Mesendoderm (in vitro differentiated cells): ENCODE measurements around the gene PHLPP1.
A peak's percentile ranks its signal among the peaks of the same experiment; 100 is the strongest.

Experiments used
- DNase-seq: peaks from one replicate; pipeline ENCODE4 v3.0.0; 2013
- H2AK5ac ChIP-seq: 2 replicates; pipeline ENCODE4 v1.6.1; 2013; ENCODE audit warnings: low read length, inconsistent platforms
- H2BK120ac ChIP-seq: 2 replicates; pipeline ENCODE4 v1.6.1; 2013; ENCODE audit warnings: low read depth, mild to moderate bottlenecking, low read length, moderate library complexity, mixed read lengths
- H2BK15ac ChIP-seq: replicated peaks from 2 replicates; pipeline ENCODE4 v1.6.1; 2013; ENCODE audit warnings: low read depth, mild to moderate bottlenecking, moderate library complexity
- H2BK5ac ChIP-seq: 2 replicates; pipeline ENCODE4 v1.6.1; 2013; ENCODE audit warnings: low read length, inconsistent platforms
- H3K18ac ChIP-seq: 2 replicates; pipeline ENCODE4 v1.6.1; 2013; ENCODE audit warnings: mild to moderate bottlenecking, low read length, mixed read lengths
- H3K23ac ChIP-seq: one replicate; pipeline ENCODE4 v1.6.1; 2013; ENCODE audit warnings: low read length
- H3K27ac ChIP-seq: 2 replicates; pipeline ENCODE4 v1.5.1; 2013; ENCODE audit warnings: low read depth, mild to moderate bottlenecking, inconsistent platforms, low read length, moderate library complexity
- H3K27me3 ChIP-seq: 2 replicates; pipeline ENCODE4 v1.6.1; 2013; ENCODE audit warnings: low read length, control low read depth, mild to moderate bottlenecking, inconsistent platforms; ENCODE audit not compliant: insufficient read depth, poor library complexity
- H3K36me3 ChIP-seq: 2 replicates; pipeline ENCODE4 v1.6.1; 2013; ENCODE audit warnings: low read length, inconsistent platforms; ENCODE audit not compliant: control insufficient read depth, insufficient read depth
- H3K4ac ChIP-seq: one replicate; pipeline ENCODE4 v1.6.1; 2013; ENCODE audit warnings: low read depth, mild to moderate bottlenecking, low read length, moderate library complexity
- H3K4me1 ChIP-seq: 2 replicates; pipeline ENCODE4 v1.6.1; 2013; ENCODE audit warnings: low read depth, low read length, inconsistent platforms; ENCODE audit not compliant: control insufficient read depth
- H3K4me2 ChIP-seq: 2 replicates; pipeline ENCODE4 v1.6.1; 2013; ENCODE audit warnings: low read length
- H3K4me3 ChIP-seq: 2 replicates; pipeline ENCODE4 v1.5.1; 2013; ENCODE audit warnings: mild to moderate bottlenecking, low read length
- H3K56ac ChIP-seq: one replicate; pipeline ENCODE4 v1.6.1; 2013; ENCODE audit warnings: low read length
- H3K79me1 ChIP-seq: 2 replicates; pipeline ENCODE4 v1.6.1; 2013; ENCODE audit warnings: low read length, inconsistent platforms
- H3K79me2 ChIP-seq: 2 replicates; pipeline ENCODE4 v1.6.1; 2013; ENCODE audit warnings: mild to moderate bottlenecking, low read length; ENCODE audit not compliant: control insufficient read depth, insufficient read depth
- H3K9ac ChIP-seq: 2 replicates; pipeline ENCODE4 v1.6.1; 2013; ENCODE audit warnings: low read length, inconsistent platforms
- H4K5ac ChIP-seq: one replicate; pipeline ENCODE4 v1.6.1; 2013; ENCODE audit warnings: low read length
- H4K8ac ChIP-seq: one replicate; pipeline ENCODE4 v1.6.1; 2013; ENCODE audit warnings: low read depth, mild to moderate bottlenecking, control low read depth, low read length, moderate library complexity
- WGBS: extraction: QIAGEN DNeasy Blood & Tissue Kit; methylation state at CpG from one replicate; pipeline ENCODE4 v1.1.7; 2013; ENCODE audit warnings: low lambda C conversion rate, missing lambda C conversion rate; ENCODE audit not compliant: insufficient coverage; ENCODE audit errors: extremely low coverage; 5-methylcytosine and 5-hydroxymethylcytosine counted together

Gene PHLPP1

GRCh38 chr18:62781893-62782292 lies 66.6 kb downstream of the PHLPP1 start:
- Histone ChIP-seq H3K4me2 (no peak overlapping the region), H3K4me1 (peaks cover 2% of the 10 kb centered on the region), H2BK5ac (no peak overlapping the region), H3K4me3 (no peak overlapping the region), H3K27ac (no peak overlapping the region), H3K4ac (no peak overlapping the region), H3K79me2 (peaks cover 63% of the 10 kb centered on the region), H3K9ac (no peak overlapping the region), H4K5ac (no peak overlapping the region), H2AK5ac (no peak overlapping the region), H2BK120ac (no peak overlapping the region), H3K79me1 (peaks cover 4% of the 10 kb centered on the region), H3K36me3 (no peaks in the 10 kb centered on the region), H3K27me3 (no peaks in the 10 kb centered on the region), H4K8ac (no peak overlapping the region), H3K56ac (no peak overlapping the region), H3K18ac (no peak overlapping the region), H2BK15ac (no peak overlapping the region), H3K23ac (no peak overlapping the region)
- DNase-seq = no peak
- WGBS = no CpG with 5 or more reads among the region's 2 CpGs

- H3K4me1 ChIP-seq = peaks cover 7% of the 10 kb centered on the region
- H3K18ac ChIP-seq = no peak overlapping the region
- no peak overlapping the region for H3K4me3 ChIP-seq
Observed at GRCh38 chr18:62784338-62784965, 69.1 kb downstream of the PHLPP1 start.

GRCh38 chr18:62784966-62785413 lies 69.6 kb downstream of the PHLPP1 start:
- H3K23ac ChIP-seq = no peak overlapping the region
- no peak overlapping the region for H3K4ac ChIP-seq
- H2BK15ac ChIP-seq = no peak overlapping the region
- no peak overlapping the region for H3K56ac ChIP-seq
- H3K79me2 ChIP-seq = peaks cover 68% of the 10 kb centered on the region
- H3K4me3 ChIP-seq = no peak overlapping the region
- no peak overlapping the region for H4K8ac ChIP-seq
- H3K18ac ChIP-seq = no peak overlapping the region
- no peaks in the 10 kb centered on the region for H3K27me3 ChIP-seq
- no peak overlapping the region for H3K9ac ChIP-seq
- no peak overlapping the region for H2BK5ac ChIP-seq
- H4K5ac ChIP-seq = no peak overlapping the region
- no peak overlapping the region for H3K27ac ChIP-seq
- H3K79me1 ChIP-seq = peaks cover 7% of the 10 kb centered on the region
- H3K36me3 ChIP-seq = no peaks in the 10 kb centered on the region
- no peak overlapping the region for H2AK5ac ChIP-seq
- no peak overlapping the region for H2BK120ac ChIP-seq
- no CpG with 5 or more reads among the region's 3 CpGs for WGBS
- peaks cover 8% of the 10 kb centered on the region for H3K4me1 ChIP-seq
- peak; percentile 53 for DNase-seq
- no peak overlapping the region for H3K4me2 ChIP-seq

More at GRCh38 chr18:62784338-62784965, 69.1 kb downstream of the PHLPP1 start:
- H3K4ac ChIP-seq = no peak overlapping the region
- H2BK120ac ChIP-seq = no peak overlapping the region
- no peak overlapping the region for H4K8ac ChIP-seq
- H3K36me3 ChIP-seq = no peaks in the 10 kb centered on the region
- H3K27me3 ChIP-seq = no peaks in the 10 kb centered on the region
- no peak overlapping the region for H2AK5ac ChIP-seq
- DNase-seq = no peak
- no peak overlapping the region for H2BK15ac ChIP-seq
- H3K9ac ChIP-seq = no peak overlapping the region
- H3K56ac ChIP-seq = no peak overlapping the region
- peaks cover 71% of the 10 kb centered on the region for H3K79me2 ChIP-seq
- H3K27ac ChIP-seq = no peak overlapping the region
- no CpG with 5 or more reads among the region's 4 CpGs for WGBS
- no peak overlapping the region for H2BK5ac ChIP-seq
- no peak overlapping the region for H3K23ac ChIP-seq
- no peak overlapping the region for H3K4me2 ChIP-seq
- H4K5ac ChIP-seq = no peak overlapping the region
- peaks cover 6% of the 10 kb centered on the region for H3K79me1 ChIP-seq

GRCh38 chr18:62786689-62787088 lies 71.3 kb downstream of the PHLPP1 start:
- Histone ChIP-seq H3K4me2 (no peak overlapping the region), H3K18ac (no peak overlapping the region), H2BK5ac (no peak overlapping the region), H3K27ac (no peak overlapping the region), H3K9ac (no peak overlapping the region), H3K36me3 (no peaks in the 10 kb centered on the region), H3K79me1 (peaks cover 4% of the 10 kb centered on the region), H3K4me1 (peaks cover 8% of the 10 kb centered on the region), H2AK5ac (no peak overlapping the region), H3K23ac (no peak overlapping the region), H3K56ac (no peak overlapping the region), H3K79me2 (peaks cover 69% of the 10 kb centered on the region), H4K8ac (no peak overlapping the region), H4K5ac (no peak overlapping the region), H3K4ac (no peak overlapping the region), H2BK120ac (no peak overlapping the region), H3K27me3 (no peaks in the 10 kb centered on the region), H2BK15ac (no peak overlapping the region), H3K4me3 (no peak overlapping the region)
- no CpG with 5 or more reads among the region's 3 CpGs for WGBS
- no peak for DNase-seq

- no peak overlapping the region for H2BK120ac ChIP-seq
- H3K4me1 ChIP-seq = peaks cover 8% of the 10 kb centered on the region
- no peak overlapping the region for H3K9ac ChIP-seq
- H3K79me1 ChIP-seq = peaks cover 2% of the 10 kb centered on the region
- no peak overlapping the region for H2BK15ac ChIP-seq
- no peak overlapping the region for H3K23ac ChIP-seq
- peaks cover 71% of the 10 kb centered on the region for H3K79me2 ChIP-seq
- H3K36me3 ChIP-seq = no peaks in the 10 kb centered on the region
- H2AK5ac ChIP-seq = no peak overlapping the region
- H3K4me2 ChIP-seq = no peak overlapping the region
- no peak overlapping the region for H4K5ac ChIP-seq
- no CpG with 5 or more reads among the region's 3 CpGs for WGBS
- no peak overlapping the region for H3K4me3 ChIP-seq
- no peak overlapping the region for H2BK5ac ChIP-seq
- H4K8ac ChIP-seq = no peak overlapping the region
- DNase-seq = peak; percentile 53
- H3K4ac ChIP-seq = no peak overlapping the region
- H3K18ac ChIP-seq = no peak overlapping the region
- no peak overlapping the region for H3K27ac ChIP-seq
- H3K27me3 ChIP-seq = no peaks in the 10 kb centered on the region
- no peak overlapping the region for H3K56ac ChIP-seq
Observed at GRCh38 chr18:62788111-62788510, 72.8 kb downstream of the PHLPP1 start.

- peak; percentile 66 for DNase-seq
- Histone ChIP-seq H3K4me3 (no peak overlapping the region), H3K4me2 (no peak overlapping the region), H3K79me2 (peaks cover 70% of the 10 kb centered on the region), H3K79me1 (peaks cover 4% of the 10 kb centered on the region), H2BK15ac (no peak overlapping the region), H3K9ac (no peak overlapping the region), H3K4ac (no peak overlapping the region), H3K23ac (no peak overlapping the region), H3K56ac (peak overlapping the region; percentile 54), H3K36me3 (no peaks in the 10 kb centered on the region), H2BK5ac (no peak overlapping the region), H2AK5ac (no peak overlapping the region), H4K5ac (no peak overlapping the region), H3K27ac (no peak overlapping the region), H2BK120ac (no peak overlapping the region), H3K27me3 (no peaks in the 10 kb centered on the region), H3K4me1 (peaks cover 8% of the 10 kb centered on the region), H3K18ac (no peak overlapping the region), H4K8ac (no peak overlapping the region)
- no CpG with 5 or more reads among the region's 3 CpGs for WGBS
Observed at GRCh38 chr18:62788876-62789275, 73.5 kb downstream of the PHLPP1 start.
